GM23338 (cell line): ENCODE measurements around the gene XXYLT1. TPM values are rescaled to one million over a fixed set of nuclear protein-coding genes. Genes with fewer than 3 reads are reported as not detected.

Experiments
- EZH2phosphoT487 ChIP-seq: fragments of 200-600 bp; sonication (generic); IDR thresholded peaks from one replicate; pipeline ENCODE4 v1.8.1; 2018; ENCODE audit warnings: antibody characterized with exemption; ENCODE audit not compliant: unreplicated experiment
- JUNB ChIP-seq: IDR thresholded peaks from one replicate; pipeline ENCODE4 v1.6.1; 2016; ENCODE audit warnings: antibody characterized with exemption; ENCODE audit not compliant: unreplicated experiment
- POLR2AphosphoS5 ChIP-seq: IDR thresholded peaks from 2 replicates; pipeline ENCODE4 v1.6.1; 2016; ENCODE audit warnings: antibody characterized with exemption, low read depth
- STAT1 ChIP-seq: IDR thresholded peaks from one replicate; pipeline ENCODE4 v1.6.1; 2016; ENCODE audit warnings: antibody characterized with exemption; ENCODE audit not compliant: unreplicated experiment
- polyA plus RNA-seq: library from polyadenylated mRNA; unstranded; fragments of >200 nt; fragmentation: Nextera tagmentation; extraction: Ambion mirVana; gene quantifications from 2 replicates; pipeline ENCODE4 v1.2.1, GENCODE V29; 2016
- total RNA-seq: library from RNA; depleted of rRNA; stranded (reverse); fragments of >200 nt; shearing (Covaris generic); gene quantifications from 2 replicates; pipeline ENCODE4 v1.2.3, GENCODE V29; 2014
- TF ChIP-seq, protein P1 (sequence below): fragments of 250-450 bp; sonication (Bioruptor Pico); IDR thresholded peaks from 2 replicates; pipeline ENCODE4 v1.5.0; 2020; ENCODE audit warnings: mild to moderate bottlenecking, moderate library complexity
- TF ChIP-seq, protein P2 (sequence below): IDR thresholded peaks from 2 replicates; pipeline ENCODE4 v1.6.1; 2016; ENCODE audit warnings: antibody characterized with exemption
- TF ChIP-seq, protein P3 (sequence below), 2 experiments: fragments of 200-600 bp in 1 of 2; sonication (generic) in 1 of 2; conservative IDR thresholded peaks; 2 replicates each; pipeline versions ENCODE4 v1.5.1 to v1.6.1; 2016 to 2017; ENCODE audit warnings: antibody characterized with exemption in 2 of 2, low read depth in 2 of 2, mild to moderate bottlenecking in 2 of 2, moderate library complexity in 1 of 2
- TF ChIP-seq, protein P4 (sequence below): IDR thresholded peaks from one replicate; pipeline ENCODE4 v1.6.1; 2018; ENCODE audit warnings: antibody characterized with exemption; ENCODE audit not compliant: unreplicated experiment

The XXYLT1 gene
- total and polyA plus RNA-seq, 2 experiments from 2014 or later = 13.5 to 34.8 TPM

DNA sequence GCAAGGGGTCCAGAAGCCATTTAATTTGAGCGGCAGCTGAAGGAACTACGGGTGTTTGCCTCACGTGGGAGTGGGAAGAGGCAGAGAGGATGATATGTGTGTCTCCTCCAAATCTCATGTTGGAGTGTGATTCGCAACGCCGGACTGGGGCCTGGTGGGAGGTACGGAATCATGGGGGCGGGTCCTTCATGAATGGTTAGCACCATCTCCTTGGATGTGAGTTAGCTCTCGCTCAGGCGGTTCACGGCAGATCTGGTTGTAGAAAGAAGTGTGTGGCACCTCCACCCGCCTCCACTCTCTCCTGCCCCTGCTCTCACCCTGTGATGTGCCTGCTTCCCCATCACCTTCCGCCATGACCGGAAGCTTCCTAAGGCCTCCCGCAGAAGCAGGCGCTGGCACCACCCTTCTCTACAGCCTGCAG is 25.4 kb downstream of the XXYLT1 start (continued):
- TF ChIP-seq, protein P1, sequence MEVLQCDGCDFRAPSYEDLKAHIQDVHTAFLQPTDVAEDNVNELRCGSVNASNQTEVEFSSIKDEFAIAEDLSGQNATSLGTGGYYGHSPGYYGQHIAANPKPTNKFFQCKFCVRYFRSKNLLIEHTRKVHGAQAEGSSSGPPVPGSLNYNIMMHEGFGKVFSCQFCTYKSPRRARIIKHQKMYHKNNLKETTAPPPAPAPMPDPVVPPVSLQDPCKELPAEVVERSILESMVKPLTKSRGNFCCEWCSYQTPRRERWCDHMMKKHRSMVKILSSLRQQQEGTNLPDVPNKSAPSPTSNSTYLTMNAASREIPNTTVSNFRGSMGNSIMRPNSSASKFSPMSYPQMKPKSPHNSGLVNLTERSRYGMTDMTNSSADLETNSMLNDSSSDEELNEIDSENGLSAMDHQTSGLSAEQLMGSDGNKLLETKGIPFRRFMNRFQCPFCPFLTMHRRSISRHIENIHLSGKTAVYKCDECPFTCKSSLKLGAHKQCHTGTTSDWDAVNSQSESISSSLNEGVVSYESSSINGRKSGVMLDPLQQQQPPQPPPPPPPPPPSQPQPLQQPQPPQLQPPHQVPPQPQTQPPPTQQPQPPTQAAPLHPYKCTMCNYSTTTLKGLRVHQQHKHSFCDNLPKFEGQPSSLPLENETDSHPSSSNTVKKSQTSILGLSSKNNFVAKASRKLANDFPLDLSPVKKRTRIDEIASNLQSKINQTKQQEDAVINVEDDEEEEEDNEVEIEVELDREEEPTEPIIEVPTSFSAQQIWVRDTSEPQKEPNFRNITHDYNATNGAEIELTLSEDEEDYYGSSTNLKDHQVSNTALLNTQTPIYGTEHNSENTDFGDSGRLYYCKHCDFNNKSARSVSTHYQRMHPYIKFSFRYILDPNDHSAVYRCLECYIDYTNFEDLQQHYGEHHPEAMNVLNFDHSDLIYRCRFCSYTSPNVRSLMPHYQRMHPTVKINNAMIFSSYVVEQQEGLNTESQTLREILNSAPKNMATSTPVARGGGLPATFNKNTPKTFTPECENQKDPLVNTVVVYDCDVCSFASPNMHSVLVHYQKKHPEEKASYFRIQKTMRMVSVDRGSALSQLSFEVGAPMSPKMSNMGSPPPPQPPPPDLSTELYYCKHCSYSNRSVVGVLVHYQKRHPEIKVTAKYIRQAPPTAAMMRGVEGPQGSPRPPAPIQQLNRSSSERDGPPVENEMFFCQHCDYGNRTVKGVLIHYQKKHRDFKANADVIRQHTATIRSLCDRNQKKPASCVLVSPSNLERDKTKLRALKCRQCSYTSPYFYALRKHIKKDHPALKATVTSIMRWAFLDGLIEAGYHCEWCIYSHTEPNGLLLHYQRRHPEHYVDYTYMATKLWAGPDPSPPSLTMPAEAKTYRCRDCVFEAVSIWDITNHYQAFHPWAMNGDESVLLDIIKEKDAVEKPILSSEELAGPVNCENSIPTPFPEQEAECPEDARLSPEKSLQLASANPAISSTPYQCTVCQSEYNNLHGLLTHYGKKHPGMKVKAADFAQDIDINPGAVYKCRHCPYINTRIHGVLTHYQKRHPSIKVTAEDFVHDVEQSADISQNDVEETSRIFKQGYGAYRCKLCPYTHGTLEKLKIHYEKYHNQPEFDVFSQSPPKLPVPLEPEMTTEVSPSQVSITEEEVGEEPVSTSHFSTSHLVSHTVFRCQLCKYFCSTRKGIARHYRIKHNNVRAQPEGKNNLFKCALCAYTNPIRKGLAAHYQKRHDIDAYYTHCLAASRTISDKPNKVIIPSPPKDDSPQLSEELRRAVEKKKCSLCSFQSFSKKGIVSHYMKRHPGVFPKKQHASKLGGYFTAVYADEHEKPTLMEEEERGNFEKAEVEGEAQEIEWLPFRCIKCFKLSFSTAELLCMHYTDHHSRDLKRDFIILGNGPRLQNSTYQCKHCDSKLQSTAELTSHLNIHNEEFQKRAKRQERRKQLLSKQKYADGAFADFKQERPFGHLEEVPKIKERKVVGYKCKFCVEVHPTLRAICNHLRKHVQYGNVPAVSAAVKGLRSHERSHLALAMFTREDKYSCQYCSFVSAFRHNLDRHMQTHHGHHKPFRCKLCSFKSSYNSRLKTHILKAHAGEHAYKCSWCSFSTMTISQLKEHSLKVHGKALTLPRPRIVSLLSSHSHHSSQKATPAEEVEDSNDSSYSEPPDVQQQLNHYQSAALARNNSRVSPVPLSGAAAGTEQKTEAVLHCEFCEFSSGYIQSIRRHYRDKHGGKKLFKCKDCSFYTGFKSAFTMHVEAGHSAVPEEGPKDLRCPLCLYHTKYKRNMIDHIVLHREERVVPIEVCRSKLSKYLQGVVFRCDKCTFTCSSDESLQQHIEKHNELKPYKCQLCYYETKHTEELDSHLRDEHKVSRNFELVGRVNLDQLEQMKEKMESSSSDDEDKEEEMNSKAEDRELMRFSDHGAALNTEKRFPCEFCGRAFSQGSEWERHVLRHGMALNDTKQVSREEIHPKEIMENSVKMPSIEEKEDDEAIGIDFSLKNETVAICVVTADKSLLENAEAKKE (CRISPR knock-in tag) = no peak
- TF ChIP-seq EZH2phosphoT487 (no peak), POLR2AphosphoS5 (no peak), JUNB (no peak), STAT1 (no peak)
- TF ChIP-seq, protein P2, sequence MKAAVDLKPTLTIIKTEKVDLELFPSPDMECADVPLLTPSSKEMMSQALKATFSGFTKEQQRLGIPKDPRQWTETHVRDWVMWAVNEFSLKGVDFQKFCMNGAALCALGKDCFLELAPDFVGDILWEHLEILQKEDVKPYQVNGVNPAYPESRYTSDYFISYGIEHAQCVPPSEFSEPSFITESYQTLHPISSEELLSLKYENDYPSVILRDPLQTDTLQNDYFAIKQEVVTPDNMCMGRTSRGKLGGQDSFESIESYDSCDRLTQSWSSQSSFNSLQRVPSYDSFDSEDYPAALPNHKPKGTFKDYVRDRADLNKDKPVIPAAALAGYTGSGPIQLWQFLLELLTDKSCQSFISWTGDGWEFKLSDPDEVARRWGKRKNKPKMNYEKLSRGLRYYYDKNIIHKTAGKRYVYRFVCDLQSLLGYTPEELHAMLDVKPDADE = no peak
- TF ChIP-seq, protein P3, sequence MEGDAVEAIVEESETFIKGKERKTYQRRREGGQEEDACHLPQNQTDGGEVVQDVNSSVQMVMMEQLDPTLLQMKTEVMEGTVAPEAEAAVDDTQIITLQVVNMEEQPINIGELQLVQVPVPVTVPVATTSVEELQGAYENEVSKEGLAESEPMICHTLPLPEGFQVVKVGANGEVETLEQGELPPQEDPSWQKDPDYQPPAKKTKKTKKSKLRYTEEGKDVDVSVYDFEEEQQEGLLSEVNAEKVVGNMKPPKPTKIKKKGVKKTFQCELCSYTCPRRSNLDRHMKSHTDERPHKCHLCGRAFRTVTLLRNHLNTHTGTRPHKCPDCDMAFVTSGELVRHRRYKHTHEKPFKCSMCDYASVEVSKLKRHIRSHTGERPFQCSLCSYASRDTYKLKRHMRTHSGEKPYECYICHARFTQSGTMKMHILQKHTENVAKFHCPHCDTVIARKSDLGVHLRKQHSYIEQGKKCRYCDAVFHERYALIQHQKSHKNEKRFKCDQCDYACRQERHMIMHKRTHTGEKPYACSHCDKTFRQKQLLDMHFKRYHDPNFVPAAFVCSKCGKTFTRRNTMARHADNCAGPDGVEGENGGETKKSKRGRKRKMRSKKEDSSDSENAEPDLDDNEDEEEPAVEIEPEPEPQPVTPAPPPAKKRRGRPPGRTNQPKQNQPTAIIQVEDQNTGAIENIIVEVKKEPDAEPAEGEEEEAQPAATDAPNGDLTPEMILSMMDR (conservative IDR thresholded peaks at IDR 0.05; ENCODE audit: low read depth in 2 of 2) = no peak
- TF ChIP-seq, protein P4, sequence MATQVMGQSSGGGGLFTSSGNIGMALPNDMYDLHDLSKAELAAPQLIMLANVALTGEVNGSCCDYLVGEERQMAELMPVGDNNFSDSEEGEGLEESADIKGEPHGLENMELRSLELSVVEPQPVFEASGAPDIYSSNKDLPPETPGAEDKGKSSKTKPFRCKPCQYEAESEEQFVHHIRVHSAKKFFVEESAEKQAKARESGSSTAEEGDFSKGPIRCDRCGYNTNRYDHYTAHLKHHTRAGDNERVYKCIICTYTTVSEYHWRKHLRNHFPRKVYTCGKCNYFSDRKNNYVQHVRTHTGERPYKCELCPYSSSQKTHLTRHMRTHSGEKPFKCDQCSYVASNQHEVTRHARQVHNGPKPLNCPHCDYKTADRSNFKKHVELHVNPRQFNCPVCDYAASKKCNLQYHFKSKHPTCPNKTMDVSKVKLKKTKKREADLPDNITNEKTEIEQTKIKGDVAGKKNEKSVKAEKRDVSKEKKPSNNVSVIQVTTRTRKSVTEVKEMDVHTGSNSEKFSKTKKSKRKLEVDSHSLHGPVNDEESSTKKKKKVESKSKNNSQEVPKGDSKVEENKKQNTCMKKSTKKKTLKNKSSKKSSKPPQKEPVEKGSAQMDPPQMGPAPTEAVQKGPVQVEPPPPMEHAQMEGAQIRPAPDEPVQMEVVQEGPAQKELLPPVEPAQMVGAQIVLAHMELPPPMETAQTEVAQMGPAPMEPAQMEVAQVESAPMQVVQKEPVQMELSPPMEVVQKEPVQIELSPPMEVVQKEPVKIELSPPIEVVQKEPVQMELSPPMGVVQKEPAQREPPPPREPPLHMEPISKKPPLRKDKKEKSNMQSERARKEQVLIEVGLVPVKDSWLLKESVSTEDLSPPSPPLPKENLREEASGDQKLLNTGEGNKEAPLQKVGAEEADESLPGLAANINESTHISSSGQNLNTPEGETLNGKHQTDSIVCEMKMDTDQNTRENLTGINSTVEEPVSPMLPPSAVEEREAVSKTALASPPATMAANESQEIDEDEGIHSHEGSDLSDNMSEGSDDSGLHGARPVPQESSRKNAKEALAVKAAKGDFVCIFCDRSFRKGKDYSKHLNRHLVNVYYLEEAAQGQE = no peak
